HG03571 (cell line): Measurements from ENCODE around the gene NUDT19.
"Not testable (repeated sequence)": the region's sequence is repeated elsewhere in the genome, so short reads cannot be mapped to it uniquely, and the experiment has no call there.

Experiments used
- ATAC-seq: cut with Tn5 transposase; IDR thresholded peaks from one replicate; pipeline ENCODE4 v1.9.1; 2021; ENCODE audit not compliant: unreplicated experiment

NUDT19 gene

DNA sequence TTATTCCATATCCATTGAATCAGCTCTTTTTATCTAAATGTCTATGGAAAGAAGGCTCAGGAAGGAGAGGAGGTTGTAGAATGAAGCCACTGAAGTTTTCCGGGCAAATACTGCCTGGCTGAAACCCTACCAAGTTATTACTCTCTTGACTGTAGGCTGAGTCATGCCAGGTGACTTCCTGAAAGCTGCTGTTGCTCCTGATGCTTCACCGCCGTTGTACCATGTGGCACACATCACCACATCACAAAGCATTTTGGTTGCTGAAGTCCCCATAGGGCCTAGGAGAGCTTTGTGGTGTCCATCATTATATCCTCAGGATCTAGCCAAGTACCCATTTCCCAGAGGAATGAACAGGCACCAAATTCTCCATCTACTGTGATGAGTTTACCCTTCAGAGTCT lies 16.8 kb downstream of the NUDT19 start:
- ATAC-seq, result no peak

DNA sequence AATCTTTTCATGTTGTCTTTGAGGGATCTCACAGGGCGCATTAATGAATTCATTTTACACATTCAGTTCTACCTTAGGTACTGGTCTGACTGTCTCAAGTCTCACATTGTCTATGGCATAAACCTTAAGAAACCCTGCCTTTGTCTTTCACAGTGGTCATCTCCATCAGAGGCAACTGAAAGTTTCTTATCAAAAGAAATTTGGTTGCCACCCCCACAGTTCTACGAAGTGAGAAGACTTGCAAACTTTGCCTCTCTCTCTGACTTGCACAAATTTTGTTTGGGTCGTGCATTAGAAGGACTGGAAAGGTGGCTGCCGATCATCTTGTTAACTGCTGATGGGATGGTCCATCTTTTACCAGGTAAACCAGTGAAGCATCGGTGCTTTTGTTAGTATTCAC lies 17.4 kb downstream of the NUDT19 start:
- no peak for ATAC-seq

DNA sequence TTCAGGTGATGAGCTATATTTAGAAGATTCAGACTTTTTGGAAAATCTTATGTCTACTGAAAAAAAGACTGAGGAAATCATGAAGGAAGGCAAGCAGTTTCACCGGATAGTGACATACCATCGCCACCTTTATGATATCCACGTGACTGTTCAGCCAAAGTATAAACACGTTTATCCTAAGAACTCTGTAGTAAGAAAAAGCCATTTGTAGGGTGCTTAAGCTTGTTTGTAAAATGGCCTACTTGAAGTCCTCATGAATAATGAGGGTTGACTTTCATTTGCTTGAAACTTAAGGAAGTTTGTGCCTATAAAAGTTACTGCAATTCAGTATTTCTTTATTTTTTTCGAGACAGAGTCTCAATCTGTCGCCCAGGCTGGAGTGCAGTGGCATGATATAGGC lies 20.1 kb downstream of the NUDT19 start:
- ATAC-seq, result no peak

DNA sequence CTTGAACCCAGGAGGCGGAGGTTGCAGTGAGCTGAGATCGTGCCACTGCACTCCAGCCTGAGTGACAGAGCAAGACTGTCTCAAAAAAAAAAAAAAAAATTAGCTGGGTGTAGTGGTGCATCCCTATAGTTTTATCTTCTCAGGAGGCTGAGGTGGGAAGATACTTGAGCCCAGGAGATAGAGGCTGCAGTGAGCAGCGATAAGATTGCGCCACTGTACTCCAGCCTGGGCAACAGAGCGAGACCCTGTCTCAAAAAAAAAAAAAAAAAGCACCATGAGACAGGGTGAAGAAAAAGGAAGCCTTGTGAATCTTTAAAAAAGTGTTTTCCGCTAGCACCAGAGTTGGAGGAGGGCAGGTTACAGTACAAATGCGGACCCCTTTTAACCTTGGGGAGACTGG lies 24.6 kb downstream of the NUDT19 start:
- not testable (repeated sequence) for ATAC-seq

DNA sequence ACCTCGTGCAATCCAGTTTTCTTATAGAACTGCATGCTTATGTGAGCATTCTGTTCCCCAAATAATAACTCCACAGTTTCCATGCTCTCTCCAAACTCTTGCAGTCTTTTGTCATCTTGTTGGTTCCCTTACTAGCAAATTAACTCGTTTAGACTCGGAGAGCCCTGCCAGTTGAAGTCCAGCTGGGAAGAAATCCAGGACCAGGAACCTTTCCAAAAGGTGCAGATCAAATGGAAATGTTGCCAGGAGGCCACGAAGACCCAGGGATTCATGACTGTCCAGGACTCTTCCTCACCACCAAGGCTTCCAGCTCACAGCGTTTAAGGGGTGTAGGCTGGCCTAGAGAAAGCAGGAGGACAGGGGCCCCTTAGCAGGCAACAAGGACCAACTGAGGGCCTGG lies 25.9 kb downstream of the NUDT19 start:
- no peak for ATAC-seq

DNA sequence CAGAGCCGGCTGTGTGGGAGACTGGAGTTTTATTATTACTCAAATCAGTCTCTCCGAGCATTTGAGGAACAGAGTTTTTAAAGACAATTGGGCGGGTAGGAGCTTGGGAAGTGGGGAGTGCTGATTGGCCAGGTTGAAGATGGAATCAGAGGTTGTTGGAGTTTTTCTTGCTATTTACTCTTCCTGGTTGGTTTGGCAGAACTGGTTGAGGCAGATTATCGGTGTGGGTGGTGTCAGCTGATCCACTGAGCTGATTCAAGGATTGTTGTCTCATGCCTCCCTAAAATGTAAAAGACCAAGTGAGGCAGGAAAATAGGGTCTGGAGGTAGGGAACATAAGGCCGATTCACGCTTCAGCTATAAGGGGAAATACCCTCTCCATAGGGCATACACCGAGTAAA lies 26.7 kb downstream of the NUDT19 start:
- no peak for ATAC-seq

DNA sequence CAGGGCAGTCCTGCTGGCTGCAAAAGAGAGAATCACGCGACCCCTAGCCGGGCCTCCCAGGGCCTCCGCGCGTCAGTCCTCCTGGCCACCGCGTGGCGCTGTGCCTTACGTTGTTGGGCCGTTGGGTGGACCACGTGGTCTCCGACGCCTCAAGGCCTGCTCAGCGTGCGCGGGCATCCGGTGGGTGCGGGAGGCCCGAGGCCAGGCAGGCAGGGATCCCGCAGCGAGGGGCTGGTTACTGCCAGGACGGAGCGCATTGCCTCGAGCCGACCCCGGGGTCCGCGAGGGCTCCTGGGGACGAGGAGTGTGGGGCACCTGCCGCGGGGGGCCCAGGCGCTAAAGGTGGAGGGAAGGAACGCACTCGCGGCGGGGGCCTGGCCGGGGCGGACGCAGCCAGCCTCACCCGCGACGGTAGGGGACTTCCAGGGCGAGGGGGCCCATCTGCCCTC lies 28.0 kb downstream of the NUDT19 start, which contains the start of gene TDRD12:
TSS of gene TDRD12 (plus strand) at position 157 of the 449 bp plus-strand sequence. CDS start 306 bp downstream, outside the sequence.
- ATAC-seq, result no peak

DNA sequence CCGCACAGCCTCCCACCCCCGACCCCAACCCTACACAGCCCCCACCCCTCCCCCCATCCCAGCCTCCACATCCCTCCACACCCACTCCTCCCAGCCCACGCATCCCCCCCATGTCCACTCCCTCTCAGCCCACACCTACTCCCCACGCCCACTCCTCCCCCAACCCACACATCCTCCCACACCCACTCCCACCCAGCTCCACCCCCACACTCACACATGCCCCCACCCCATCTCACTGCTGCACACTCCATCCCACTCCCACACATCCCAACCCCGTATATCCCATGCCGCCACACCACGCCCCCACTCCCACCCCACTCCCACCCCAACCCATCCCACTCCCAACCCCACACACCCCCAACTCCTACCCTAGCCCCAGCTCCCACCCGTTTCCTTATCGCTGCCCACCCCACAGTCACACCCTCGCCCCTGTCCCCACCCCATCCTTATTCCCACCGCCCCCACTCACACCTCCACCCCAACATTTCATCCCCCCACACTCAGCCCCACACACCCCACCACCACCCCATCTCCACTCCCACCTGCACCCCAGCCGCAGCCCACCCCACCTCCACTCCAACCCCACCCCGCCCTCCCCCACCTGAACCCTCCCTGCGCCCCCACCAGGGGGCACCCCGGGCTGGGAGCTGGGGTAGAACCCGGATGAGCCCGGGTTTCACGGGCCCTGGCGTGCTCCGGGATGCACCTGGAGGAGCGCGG lies 28.8 kb downstream of the NUDT19 start:
- ATAC-seq, result no peak

DNA sequence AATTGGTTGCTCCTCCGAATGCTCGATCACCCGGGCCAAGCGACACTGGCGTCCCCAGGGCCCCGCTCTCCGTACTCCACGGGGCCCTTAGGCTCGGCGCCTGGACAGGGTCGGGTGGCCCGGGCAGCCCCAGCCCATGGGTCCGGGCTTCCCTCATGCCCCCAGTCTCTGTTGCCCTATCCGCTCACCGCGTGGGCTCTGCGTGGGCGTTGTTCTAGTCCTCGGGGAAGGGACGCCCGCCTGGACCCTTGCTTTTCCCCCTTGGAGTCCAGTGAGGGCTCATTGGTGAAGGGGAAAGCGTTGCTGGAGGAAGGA lies 29.3 kb downstream of the NUDT19 start:
- ATAC-seq, result no peak

DNA sequence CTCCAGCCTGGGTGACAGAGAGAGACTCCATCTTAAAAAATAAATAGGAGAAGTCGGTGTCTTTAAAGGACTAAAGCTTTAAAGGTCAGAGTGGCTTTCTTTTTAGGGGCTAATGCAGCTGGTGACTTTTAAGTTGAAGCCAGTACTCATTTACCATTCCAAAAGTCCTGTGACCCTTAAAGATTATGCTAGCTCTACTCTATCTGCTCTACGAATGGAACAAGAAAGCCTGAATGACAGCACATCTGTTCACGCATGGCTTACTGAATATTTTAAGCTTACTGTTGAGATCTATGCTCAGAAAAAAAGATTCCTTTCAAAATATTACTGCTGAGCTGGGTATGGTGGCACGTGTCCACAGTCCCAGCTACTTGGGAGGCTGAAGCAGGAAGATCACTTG lies 44.3 kb downstream of the NUDT19 start:
- ATAC-seq, result no peak

DNA sequence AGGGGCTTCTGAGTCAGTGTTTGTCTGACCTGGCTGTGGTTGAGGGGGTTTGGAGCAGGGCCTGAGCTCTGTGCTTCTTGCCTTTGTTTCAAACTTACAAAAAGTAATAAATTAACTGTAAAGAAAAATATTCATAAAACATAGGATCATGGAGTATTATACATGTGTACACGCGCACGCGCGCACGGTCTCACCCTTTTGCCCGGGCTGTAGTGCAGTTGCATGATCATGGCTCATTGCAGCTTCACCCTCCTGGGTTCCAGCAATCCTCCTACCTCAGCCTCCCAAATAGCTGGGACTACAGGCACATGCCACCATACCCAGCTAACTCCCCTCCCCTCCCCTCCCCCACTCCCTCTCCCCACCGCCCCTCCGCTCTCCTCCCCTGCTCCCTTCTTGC lies 51.4 kb downstream of the NUDT19 start:
- ATAC-seq, result no peak

DNA sequence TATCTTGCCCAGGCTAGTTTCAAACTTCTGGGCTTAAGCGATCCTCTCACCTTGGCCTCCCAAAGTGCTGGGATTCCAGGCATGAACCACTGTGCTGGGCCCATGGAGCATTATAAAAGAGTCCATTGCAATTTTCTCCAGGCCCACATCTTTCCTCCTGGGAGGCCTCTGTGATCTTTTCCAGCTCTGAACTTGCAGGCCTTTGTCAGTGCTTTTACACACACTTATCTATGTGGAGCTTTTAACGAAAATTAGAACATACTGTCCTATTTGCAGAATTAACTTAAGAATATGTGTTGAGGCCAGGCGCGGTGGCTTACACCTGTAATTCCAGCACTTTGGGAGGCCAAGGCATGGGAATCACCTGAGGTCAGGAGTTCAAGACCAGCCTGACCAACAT lies 51.8 kb downstream of the NUDT19 start:
- no peak for ATAC-seq

DNA sequence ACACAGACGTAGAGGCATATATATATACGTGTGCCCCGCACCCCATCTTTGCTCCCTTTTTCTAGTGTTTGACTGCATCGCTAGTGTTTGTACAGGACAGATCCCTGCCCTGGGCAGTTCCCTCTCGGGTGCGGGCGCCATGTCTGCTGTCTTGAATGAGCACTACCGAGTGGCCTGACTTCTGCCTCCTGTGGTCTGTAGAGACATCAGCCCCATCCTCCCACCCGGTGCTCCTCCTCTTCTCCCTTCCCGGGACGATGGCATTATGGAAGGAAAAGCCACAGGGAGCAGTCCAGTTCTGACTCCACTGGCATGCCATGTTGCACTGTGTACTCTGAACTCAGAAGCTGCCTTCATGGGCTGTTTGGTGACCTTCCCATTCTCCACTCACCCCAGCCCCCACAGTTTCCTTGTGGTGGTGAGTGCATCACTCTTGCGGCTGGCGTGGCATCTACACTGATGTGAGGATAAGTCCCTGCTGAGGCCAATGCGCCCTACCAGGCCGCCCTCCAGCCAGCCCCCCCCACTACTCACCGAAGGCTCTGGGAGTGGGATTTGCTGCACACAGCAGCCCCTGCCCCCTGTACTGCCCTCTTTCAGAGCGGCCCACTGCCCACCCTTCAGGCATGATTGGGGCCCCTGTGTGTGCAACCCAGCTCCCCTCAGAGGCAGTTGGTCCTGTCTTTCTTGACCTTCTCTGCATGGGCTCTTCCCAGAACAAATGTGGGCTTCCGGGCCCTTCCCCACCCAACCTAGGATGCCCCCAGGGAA lies 53.1 kb downstream of the NUDT19 start:
- no peak for ATAC-seq

DNA sequence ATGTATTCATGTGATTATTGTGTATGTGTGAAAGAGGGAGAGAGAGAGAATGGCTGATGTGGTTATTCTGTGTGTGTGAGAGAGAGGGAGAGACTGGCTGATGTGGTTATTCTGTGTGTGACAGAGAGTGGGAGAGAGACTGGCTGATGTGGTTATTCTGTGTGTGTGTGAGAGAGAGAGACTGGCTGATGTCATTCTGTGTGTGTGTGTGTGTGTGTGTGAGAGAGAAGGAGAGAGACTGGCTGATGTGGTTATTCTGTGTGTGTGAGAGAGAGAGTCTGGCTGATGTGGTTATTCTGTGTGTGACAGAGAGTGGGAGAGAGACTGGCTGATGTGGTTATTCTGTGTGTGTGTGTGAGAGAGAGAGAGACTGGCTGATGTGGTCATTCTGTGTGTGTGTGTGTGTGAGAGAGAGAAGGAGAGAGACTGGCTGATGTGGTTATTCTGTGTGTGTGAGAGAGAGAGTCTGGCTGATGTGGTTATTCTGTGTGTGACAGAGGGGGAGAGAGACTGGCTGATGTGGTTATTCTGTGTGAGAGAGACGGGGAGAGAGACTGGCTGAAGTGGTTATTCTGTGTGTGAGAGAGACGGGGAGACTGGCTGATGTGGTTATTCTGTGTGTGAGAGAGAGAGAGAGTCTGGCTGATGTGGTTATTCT lies 54.1 kb downstream of the NUDT19 start:
- not testable (repeated sequence) for ATAC-seq

DNA sequence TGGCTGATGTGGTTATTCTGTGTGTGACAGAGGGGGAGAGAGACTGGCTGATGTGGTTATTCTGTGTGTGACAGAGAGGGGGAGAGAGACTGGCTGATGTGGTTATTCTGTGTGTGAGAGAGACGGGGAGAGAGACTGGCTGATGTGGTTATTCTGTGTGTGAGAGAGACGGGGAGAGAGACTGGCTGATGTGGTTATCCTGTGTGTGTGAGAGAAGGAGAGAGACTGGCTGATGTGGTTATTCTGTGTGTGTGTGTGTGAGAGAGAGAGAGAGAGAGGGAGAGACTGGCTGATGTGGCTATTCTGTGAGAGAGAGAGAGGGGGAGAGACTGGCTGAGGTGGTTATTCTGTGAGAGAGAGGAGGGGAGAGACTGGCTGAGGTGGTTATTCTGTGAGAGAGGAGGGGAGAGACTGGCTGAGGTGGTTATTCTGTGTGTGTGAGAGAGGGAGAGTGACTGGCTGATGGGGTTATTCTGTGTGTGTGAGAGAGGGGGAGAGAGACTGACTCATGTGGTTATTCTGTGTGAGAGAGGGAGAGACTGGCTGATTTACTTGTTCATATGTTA lies 55.1 kb downstream of the NUDT19 start:
- not testable (repeated sequence) for ATAC-seq

DNA sequence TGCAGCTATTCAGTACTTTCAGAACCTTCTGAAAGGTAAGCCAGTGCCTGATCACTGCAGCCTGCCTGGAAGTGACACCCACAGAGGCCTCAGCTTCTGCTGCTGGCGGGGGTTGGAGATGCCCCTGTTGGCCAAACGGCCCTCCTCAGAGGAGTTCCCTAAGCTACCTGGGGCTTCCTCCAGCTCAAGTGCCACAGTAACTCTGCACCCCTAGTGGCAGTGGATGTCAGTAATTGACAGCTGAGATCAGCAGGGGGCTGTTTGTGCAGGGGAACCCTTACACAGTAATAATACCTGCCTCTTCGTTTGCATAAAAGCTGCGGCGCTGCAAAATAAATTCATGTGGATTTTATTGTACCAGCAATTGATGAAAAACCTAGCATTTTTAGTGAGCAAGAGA lies 56.9 kb downstream of the NUDT19 start:
- ATAC-seq, result no peak

DNA sequence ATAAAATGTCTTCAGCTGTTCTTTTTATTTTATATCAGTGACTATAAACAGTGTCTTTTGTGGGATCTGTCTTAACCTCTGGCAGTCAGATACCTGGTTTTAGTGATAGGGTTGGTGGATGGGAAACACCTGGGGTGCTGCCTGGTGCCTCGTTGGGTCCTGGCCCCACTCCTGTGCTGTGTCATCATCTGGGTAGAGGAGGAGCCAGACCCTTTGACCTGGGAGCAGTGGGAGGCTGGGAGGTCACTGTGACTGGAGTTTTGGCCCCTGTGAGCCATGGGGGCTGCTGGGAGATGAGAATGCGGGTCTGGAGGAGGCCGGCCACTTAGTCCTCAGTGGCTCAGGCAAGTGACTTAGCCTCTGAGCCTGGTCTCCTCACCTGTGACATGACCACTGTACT lies 57.3 kb downstream of the NUDT19 start:
- no peak for ATAC-seq

DNA sequence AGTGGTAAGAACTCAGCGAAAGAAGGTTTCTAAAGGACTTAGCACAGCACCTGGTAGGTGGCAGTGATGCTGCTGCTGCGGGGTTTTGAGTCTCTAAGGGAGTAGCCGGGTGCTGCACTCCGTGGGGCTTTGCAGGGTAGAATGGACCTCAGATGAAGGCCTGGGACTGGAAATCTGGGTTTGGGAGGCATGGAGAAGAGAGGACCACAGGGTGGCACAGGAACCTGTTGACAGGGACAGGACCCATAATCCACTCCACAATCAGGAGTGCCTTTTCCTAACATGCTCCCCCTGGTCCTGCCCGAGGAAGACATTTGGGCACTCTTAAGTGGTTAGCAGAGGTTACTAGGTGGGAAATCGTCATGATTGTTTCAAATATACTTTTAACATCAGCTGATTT lies 57.7 kb downstream of the NUDT19 start:
- no peak for ATAC-seq

DNA sequence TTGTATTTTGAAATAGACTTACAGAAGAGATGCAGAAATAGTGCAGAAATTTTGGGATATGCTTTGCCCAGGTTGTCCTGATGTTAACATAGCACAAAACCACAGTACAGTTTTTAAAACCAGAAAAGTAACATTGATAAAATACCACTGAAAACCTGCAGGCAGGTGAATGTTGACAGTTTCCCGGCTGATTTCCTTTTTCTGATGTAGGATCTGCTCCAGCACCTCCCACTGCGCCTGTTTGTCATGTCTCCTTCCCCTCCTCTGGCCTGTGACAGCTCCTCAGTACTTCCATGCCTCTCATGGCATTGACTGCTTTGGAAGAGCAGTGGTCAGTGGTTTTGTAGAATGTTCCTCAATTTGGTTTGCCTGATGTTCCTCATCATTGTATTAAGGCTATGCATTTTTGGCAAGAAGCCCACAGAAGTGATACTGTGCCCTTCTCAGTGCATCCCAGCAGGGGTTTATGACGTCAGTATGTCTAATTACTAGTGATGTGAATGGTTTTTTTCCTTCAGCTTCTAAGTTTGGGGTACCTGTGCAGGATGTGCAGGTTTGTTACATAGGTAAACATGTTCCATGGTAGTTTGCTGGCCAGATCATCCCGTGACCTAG lies 58.9 kb downstream of the NUDT19 start:
- ATAC-seq, result no peak

DNA sequence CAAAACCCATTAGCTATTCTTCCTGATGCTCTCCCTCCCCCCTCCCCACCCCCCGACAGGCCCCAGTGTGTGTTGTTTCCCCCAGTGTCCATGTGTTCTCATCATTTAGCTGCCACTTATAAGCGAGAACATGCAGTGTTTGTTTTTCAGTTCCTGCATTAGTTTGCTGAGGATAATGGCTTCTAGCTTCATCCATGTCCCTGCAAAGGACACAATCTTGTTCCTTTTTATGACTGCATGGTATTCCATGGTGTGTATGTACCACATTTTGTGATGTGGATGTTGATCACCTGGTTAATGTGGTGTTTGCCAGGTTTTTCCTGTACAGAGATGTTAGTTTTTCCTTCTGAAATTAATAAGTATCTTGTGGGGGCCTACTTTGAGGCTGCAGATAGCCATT lies 59.4 kb downstream of the NUDT19 start:
- ATAC-seq, result no peak

DNA sequence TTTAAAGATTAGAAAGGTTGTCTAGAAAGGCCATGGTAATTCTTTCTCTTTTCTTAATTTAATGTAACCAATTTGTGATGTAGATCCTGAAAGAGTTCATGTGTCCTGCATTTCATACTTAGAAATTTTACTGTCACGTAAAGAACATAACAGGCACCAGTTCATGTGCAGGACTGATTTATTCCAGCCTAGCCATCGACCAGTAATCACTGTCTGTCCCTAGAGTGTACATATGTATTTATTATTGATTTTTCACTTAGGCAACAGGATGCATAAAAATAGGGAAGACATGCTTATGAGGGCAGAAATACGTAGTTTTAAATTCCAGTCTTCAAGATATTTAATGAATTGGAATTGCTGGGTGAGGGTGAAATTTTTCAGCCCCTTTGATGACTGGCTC lies 65.6 kb downstream of the NUDT19 start:
- no peak for ATAC-seq
